ENCODE data around the gene JUP.
"Not testable (repeated sequence)": the region's sequence is repeated elsewhere in the genome, so short reads cannot be mapped to it uniquely, and the experiment has no call there.

The JUP gene

GRCh38 chr17:41786227-41787020 lies at the start of gene JUP:
Gene JUP, minus strand, starts transcription at chr17:41786711. Its CDS starts 14,857 bp downstream, at chr17:41771854.
- peak; percentile 93 for DNase-seq

- DNase-seq, result peak; percentile 82
These were observed 49.5 kb upstream of the JUP start, which contains the start of gene NT5C3B for GRCh38 chr17:41835800-41836549. Gene NT5C3B, minus strand, starts transcription at chr17:41836232. Its CDS starts 39 bp downstream, at chr17:41836193.

GRCh38 chr17:41835214-41835799 lies 48.8 kb upstream of the JUP start:
- no peak for DNase-seq

GRCh38 chr17:41829961-41830360 lies 43.5 kb upstream of the JUP start:
- not testable (repeated sequence) for DNase-seq

GRCh38 chr17:41825175-41825845 lies 38.8 kb upstream of the JUP start:
- no peak for DNase-seq

GRCh38 chr17:41824086-41824485 lies 37.6 kb upstream of the JUP start:
- DNase-seq, result no peak

GRCh38 chr17:41823580-41823979 lies 37.1 kb upstream of the JUP start:
- no peak for DNase-seq

GRCh38 chr17:41823141-41823524 lies 36.6 kb upstream of the JUP start:
- DNase-seq, result no peak

GRCh38 chr17:41822216-41823140 lies 36.0 kb upstream of the JUP start:
- no peak for DNase-seq

- DNase-seq, result no peak
These were observed 35.3 kb upstream of the JUP start for GRCh38 chr17:41821776-41822175.

- DNase-seq, result no peak
These were observed 31.5 kb upstream of the JUP start for GRCh38 chr17:41818024-41818423.

GRCh38 chr17:41816637-41817320 lies 30.3 kb upstream of the JUP start:
- DNase-seq, result no peak

- no peak for DNase-seq
These were observed 27.7 kb upstream of the JUP start for GRCh38 chr17:41814195-41814594.

GRCh38 chr17:41813699-41814124 lies 27.2 kb upstream of the JUP start:
- no peak for DNase-seq

- no peak for DNase-seq
These were observed 26.7 kb upstream of the JUP start for GRCh38 chr17:41813152-41813680.

GRCh38 chr17:41812381-41813151 lies 26.1 kb upstream of the JUP start, which contains the start of gene FKBP10:
Gene FKBP10, plus strand, starts transcription at chr17:41813004. Its CDS starts 31 bp downstream, at chr17:41813035.
- DNase-seq, result peak; percentile 49

- DNase-seq, result peak; percentile 80
These were observed 25.3 kb upstream of the JUP start, which contains the start of gene P3H4 for GRCh38 chr17:41811549-41812380. Gene P3H4, minus strand, starts transcription at chr17:41811949. Its CDS starts 34 bp downstream, at chr17:41811915.

GRCh38 chr17:41810659-41811548 lies 24.4 kb upstream of the JUP start:
- DNase-seq, result no peak
